Stomach (tissue), 4 donors: ENCODE data around the gene ATP6V0B.

Source experiments
- CTCF ChIP-seq, 7 experiments: fragments of 450-650 bp in 4 of 7; fragments of 200-600 bp in 3 of 7; sonication (generic) in 3 of 7; IDR thresholded peaks; one replicate each; pipeline ENCODE4 v1.5.1; 2016 to 2019; ENCODE audit warnings: antibody characterized with exemption in 7 of 7, control low read depth in 2 of 7, mild to moderate bottlenecking in 1 of 7
- POLR2A ChIP-seq, 4 donors: fragments of 450-650 bp; IDR thresholded peaks; one replicate each; pipeline ENCODE4 v1.6.1; 2016; ENCODE audit warnings: antibody characterized with exemption in 4 of 4, control low read depth in 2 of 4, mild to moderate bottlenecking in 1 of 4, moderate library complexity in 1 of 4
- POLR2AphosphoS5 ChIP-seq, 3 donors: sonication (generic); formaldehyde crosslinking; IDR thresholded peaks; one replicate each; pipeline ENCODE4 v1.6.1; 2016; ENCODE audit warnings: antibody characterized with exemption in 3 of 3

- TF ChIP-seq CTCF (IDR thresholded peaks at IDR 0.05), result no peak
- TF ChIP-seq POLR2A (IDR thresholded peaks at IDR 0.05), result no peak
- no peak for TF ChIP-seq POLR2AphosphoS5 (IDR thresholded peaks at IDR 0.05)
Observed at GRCh38 chr1:44024031-44024902, 49.5 kb downstream of the ATP6V0B start.
